H9 (cell line): Measurements from ENCODE around the gene LRP1B. TPM values are rescaled to one million over a fixed set of nuclear protein-coding genes. Genes with fewer than 3 reads are reported as not detected.

Experiments used
- DNase-seq: peaks from one replicate; pipeline ENCODE4 v3.0.0-alpha.2; 2017
- H2AFZ ChIP-seq: one replicate; pipeline ENCODE4 v1.6.1; 2013; ENCODE audit warnings: mild to moderate bottlenecking, low read length, control low read depth, moderate library complexity
- H2AK5ac ChIP-seq: 2 replicates; pipeline ENCODE4 v1.6.1; 2013; ENCODE audit warnings: low read length, control low read depth, mixed read lengths; ENCODE audit not compliant: insufficient read length
- H2BK120ac ChIP-seq: one replicate; pipeline ENCODE4 v1.6.1; 2013; ENCODE audit warnings: low read depth, mild to moderate bottlenecking, low read length, control low read depth, inconsistent platforms; ENCODE audit not compliant: poor library complexity, severe bottlenecking
- H2BK12ac ChIP-seq: 2 replicates; pipeline ENCODE4 v1.6.1; 2013; ENCODE audit warnings: low read length, control low read depth, mixed read lengths, low read depth; ENCODE audit not compliant: insufficient read length
- H2BK15ac ChIP-seq: 2 replicates; pipeline ENCODE4 v1.6.1; 2013; ENCODE audit warnings: low read depth, low read length, control low read depth
- H2BK20ac ChIP-seq: one replicate; pipeline ENCODE4 v1.6.1; 2013; ENCODE audit warnings: low read depth, mild to moderate bottlenecking, low read length, control low read depth, inconsistent platforms; ENCODE audit not compliant: poor library complexity, severe bottlenecking
- H2BK5ac ChIP-seq: 2 replicates; pipeline ENCODE4 v1.6.1; 2013; ENCODE audit warnings: low read length, control low read depth, mixed read lengths; ENCODE audit not compliant: insufficient read length
- H3K14ac ChIP-seq: 2 replicates; pipeline ENCODE4 v1.6.1; 2013; ENCODE audit warnings: low read length, control low read depth; ENCODE audit not compliant: insufficient read depth
- H3K18ac ChIP-seq: 2 replicates; pipeline ENCODE4 v1.6.1; 2013; ENCODE audit warnings: low read depth, mild to moderate bottlenecking, mixed read lengths, low read length, control low read depth; ENCODE audit not compliant: insufficient read length
- H3K23ac ChIP-seq: 2 replicates; pipeline ENCODE4 v1.6.1; 2013; ENCODE audit warnings: low read length, control low read depth, mixed read lengths, low read depth; ENCODE audit not compliant: insufficient read length
- H3K23me2 ChIP-seq: 2 replicates; pipeline ENCODE4 v1.6.1; 2013; ENCODE audit warnings: low read depth, mild to moderate bottlenecking, mixed read lengths, low read length, control low read depth; ENCODE audit not compliant: insufficient read length, poor library complexity, severe bottlenecking
- H3K27ac ChIP-seq: 2 replicates; pipeline ENCODE4 v1.5.1; 2013; ENCODE audit warnings: low read length, control low read depth, mixed read lengths, low read depth; ENCODE audit not compliant: insufficient read length
- H3K27me3 ChIP-seq: 2 replicates; pipeline ENCODE4 v1.6.1; 2013; ENCODE audit warnings: low read length, control low read depth, inconsistent platforms; ENCODE audit not compliant: insufficient read depth
- H3K4ac ChIP-seq: 2 replicates; pipeline ENCODE4 v1.6.1; 2013; ENCODE audit warnings: low read depth, mild to moderate bottlenecking, control low read depth, inconsistent platforms, low read length, moderate library complexity
- H3K4me1 ChIP-seq: 2 replicates; pipeline ENCODE4 v1.6.1; 2013; ENCODE audit warnings: low read length, control low read depth, inconsistent platforms; ENCODE audit not compliant: insufficient read depth
- H3K4me2 ChIP-seq: 2 replicates; pipeline ENCODE4 v1.6.1; 2013; ENCODE audit warnings: low read length, control low read depth, mixed read lengths; ENCODE audit not compliant: insufficient read length, insufficient read depth
- H3K56ac ChIP-seq: 2 replicates; pipeline ENCODE4 v1.6.1; 2013; ENCODE audit warnings: low read depth, mild to moderate bottlenecking, mixed read lengths, low read length, control low read depth; ENCODE audit not compliant: insufficient read length
- H3K79me1 ChIP-seq: 2 replicates; pipeline ENCODE4 v1.6.1; 2013; ENCODE audit warnings: low read depth, mild to moderate bottlenecking, moderate library complexity, low read length, control low read depth, inconsistent platforms; ENCODE audit not compliant: insufficient read depth, poor library complexity, severe bottlenecking
- H3K79me2 ChIP-seq: 2 replicates; pipeline ENCODE4 v1.6.1; 2013; ENCODE audit warnings: low read length, control low read depth, inconsistent platforms; ENCODE audit not compliant: insufficient read depth
- H3K9ac ChIP-seq: 2 replicates; pipeline ENCODE4 v1.6.1; 2013; ENCODE audit warnings: low read length, control low read depth, mixed read lengths; ENCODE audit not compliant: insufficient read length; ENCODE audit errors: extremely low read depth
- H3K9me3 ChIP-seq: one replicate; pipeline ENCODE4 v1.6.1; 2013; ENCODE audit warnings: low read depth, low read length, inconsistent platforms; ENCODE audit not compliant: control insufficient read depth
- H3T11ph ChIP-seq: one replicate; pipeline ENCODE4 v1.6.1; 2013; ENCODE audit warnings: mild to moderate bottlenecking, low read length, control low read depth, inconsistent platforms
- H4K20me1 ChIP-seq: one replicate; pipeline ENCODE4 v1.6.1; 2013; ENCODE audit not compliant: control insufficient read depth, insufficient read length, insufficient read depth
- H4K5ac ChIP-seq: 2 replicates; pipeline ENCODE4 v1.6.1; 2013; ENCODE audit warnings: low read depth, mild to moderate bottlenecking, mixed read lengths, low read length, control low read depth; ENCODE audit not compliant: insufficient read length
- H4K8ac ChIP-seq: replicated peaks from 2 replicates; pipeline ENCODE4 v1.6.1; 2013; ENCODE audit warnings: low read length, control low read depth, mixed read lengths, low read depth; ENCODE audit not compliant: insufficient read length
- H4K91ac ChIP-seq: 2 replicates; pipeline ENCODE4 v1.6.1; 2013; ENCODE audit warnings: low read depth, mild to moderate bottlenecking, moderate library complexity, mixed read lengths, low read length, control low read depth; ENCODE audit not compliant: insufficient read length
- H3K27ac Mint-ChIP-seq, 3 experiments: 2 replicates in 2 of 3; 3 replicates in 1 of 3; pipeline ENCODE4 v1.8.0; 2020 to 2021; ENCODE audit warnings: mixed read lengths in 3 of 3, mild to moderate bottlenecking in 1 of 3, moderate library complexity in 1 of 3
- H3K27me3 Mint-ChIP-seq: 2 replicates; pipeline ENCODE4 v1.8.0; 2021; ENCODE audit warnings: low read depth, mild to moderate bottlenecking, moderate library complexity, mixed read lengths
- H3K36me3 Mint-ChIP-seq, 3 experiments: 2 replicates in 2 of 3; 3 replicates in 1 of 3; pipeline ENCODE4 v1.8.0; 2020 to 2021; ENCODE audit warnings: low read depth in 3 of 3, mixed read lengths in 3 of 3; ENCODE audit not compliant: insufficient read depth in 1 of 3
- H3K4me1 Mint-ChIP-seq, 2 experiments: 2 replicates each; pipeline ENCODE4 v1.8.0; 2020; ENCODE audit warnings: mixed read lengths in 2 of 2
- H3K4me3 Mint-ChIP-seq, 2 experiments: 2 replicates in 1 of 2; 3 replicates in 1 of 2; pipeline ENCODE4 v1.8.0; 2020 to 2021; ENCODE audit warnings: mild to moderate bottlenecking in 2 of 2, mixed read lengths in 2 of 2, moderate library complexity in 1 of 2
- H3K9me3 Mint-ChIP-seq, 2 experiments: 2 replicates in 1 of 2; 3 replicates in 1 of 2; pipeline ENCODE4 v1.8.0; 2020; ENCODE audit warnings: mild to moderate bottlenecking in 2 of 2, mixed read lengths in 2 of 2, moderate library complexity in 1 of 2
- CTCF ChIP-seq: fragments of 200-600 bp; sonication (generic); conservative IDR thresholded peaks from 3 replicates; pipeline ENCODE4 v1.8.0; 2021; ENCODE audit warnings: antibody characterized with exemption, mild to moderate bottlenecking
- WGBS: extraction: QIAGEN DNeasy Blood & Tissue Kit; methylation state at CpG from one replicate; pipeline ENCODE4 v1.1.7; 2013; ENCODE audit warnings: missing lambda C conversion rate, low lambda C conversion rate, mixed read lengths; ENCODE audit not compliant: insufficient read length; ENCODE audit errors: extremely low coverage; 5-methylcytosine and 5-hydroxymethylcytosine counted together
- total RNA-seq: library from RNA; stranded (reverse); gene quantifications from 2 replicates; pipeline ENCODE4 v1.2.1, GENCODE V29; 2021

LRP1B gene
- total RNA-seq, 1 experiment from 2014 or later: not detected

GRCh38 chr2:142038826-142039225, 92.0 kb downstream of the LRP1B start:
- no peak overlapping the region for H2BK15ac ChIP-seq
- DNase-seq: no peak
- H3K9me3 ChIP-seq: no peaks in the 10 kb centered on the region
- H2BK12ac ChIP-seq: no peak overlapping the region
- no peak overlapping the region for H3K56ac ChIP-seq
- Mint-ChIP-seq H3K9me3 (peaks cover 0 to 6% of the 10 kb centered on the region in 2 experiments; a peak in 3 of 5 replicates), H3K36me3 (peaks cover 0 to 7% (median 0%) of the 10 kb centered on the region in 3 experiments; a peak in 2 of 7 replicates), H3K27ac (no peak overlapping the region), H3K4me3 (no peak overlapping the region), H3K4me1 (peaks cover 16 to 20% of the 10 kb centered on the region in 2 experiments), H3K27me3 (no peaks in the 10 kb centered on the region)
- no peak overlapping the region for H3K18ac ChIP-seq
- H3K27ac ChIP-seq: no peak overlapping the region
- no peaks in the 10 kb centered on the region for H3K79me1 ChIP-seq
- H2BK20ac ChIP-seq: no peak overlapping the region
- H3K27me3 ChIP-seq: no peaks in the 10 kb centered on the region
- TF ChIP-seq CTCF: no peak
- H3K79me2 ChIP-seq: no peaks in the 10 kb centered on the region
- no peak overlapping the region for H2BK5ac ChIP-seq
- peaks cover 4% of the 10 kb centered on the region; the same call in 1 of the 2 replicates for H3K4me1 ChIP-seq
- H3K4me2 ChIP-seq: no peak overlapping the region
- no CpG with 5 or more reads among the region's 1 CpG for WGBS
- H3K14ac ChIP-seq: no peak overlapping the region
- no peak overlapping the region for H3K23ac ChIP-seq
- no peak overlapping the region for H3T11ph ChIP-seq
- H4K8ac ChIP-seq: no peak overlapping the region
- H2AK5ac ChIP-seq: no peak overlapping the region
- H3K9ac ChIP-seq: no peak overlapping the region
- no peak overlapping the region for H2BK120ac ChIP-seq
- H4K91ac ChIP-seq: no peak overlapping the region
- no peak overlapping the region for H3K4ac ChIP-seq
- no peaks in the 10 kb centered on the region for H3K23me2 ChIP-seq
- no peaks in the 10 kb centered on the region for H4K20me1 ChIP-seq
- no peak overlapping the region for H4K5ac ChIP-seq
- no peak overlapping the region for H2AFZ ChIP-seq
